HepG2 (cell line): ENCODE data around the gene UBR4. TPM values are rescaled to one million over a fixed set of nuclear protein-coding genes. Genes with fewer than 3 reads are reported as not detected.

ENCODE experiments used
- ATM ChIP-seq: fragments of 450-650 bp; IDR thresholded peaks from 2 replicates; pipeline ENCODE4 v1.7.1; 2017; ENCODE audit warnings: mild to moderate bottlenecking, borderline replicate concordance
- GATA4 ChIP-seq: sonication (generic); IDR thresholded peaks from 2 replicates; pipeline ENCODE4 v1.6.1; 2016; ENCODE audit warnings: antibody characterized with exemption, low read depth, borderline replicate concordance
- KAT8 ChIP-seq: IDR thresholded peaks from 2 replicates; pipeline ENCODE4 v1.6.1; 2016; ENCODE audit warnings: missing genetic modification reagents, missing compliant biosample characterization
- NFKB2 ChIP-seq: sonication (generic); formaldehyde crosslinking; IDR thresholded peaks from 2 replicates; pipeline ENCODE4 v1.4.0; 2020; ENCODE audit warnings: missing genetic modification reagents, borderline replicate concordance
- PHF20 ChIP-seq: sonication (generic); formaldehyde crosslinking; IDR thresholded peaks from 2 replicates; pipeline ENCODE4 v1.5.0; 2020; ENCODE audit warnings: mild to moderate bottlenecking, missing genetic modification reagents
- RNF2 ChIP-seq: fragments of 450-650 bp; conservative IDR thresholded peaks from 2 replicates; pipeline ENCODE4 v1.6.1; 2016; ENCODE audit warnings: low read depth
- SP4 ChIP-seq: sonication (generic); formaldehyde crosslinking; IDR thresholded peaks from 2 replicates; pipeline ENCODE4 v1.8.1; 2023; ENCODE audit warnings: mild to moderate bottlenecking, missing genetic modification reagents
- TBP ChIP-seq: sonication (generic); formaldehyde crosslinking; IDR thresholded peaks from 2 replicates; pipeline ENCODE4 v1.5.0; 2020; ENCODE audit warnings: missing genetic modification reagents
- ZNF563 ChIP-seq: sonication (generic); formaldehyde crosslinking; IDR thresholded peaks from 2 replicates; pipeline ENCODE4 v1.8.0; 2022; ENCODE audit warnings: mild to moderate bottlenecking, moderate library complexity, missing genetic modification reagents
- ZNF672 ChIP-seq: sonication (generic); formaldehyde crosslinking; IDR thresholded peaks from 2 replicates; pipeline ENCODE4 v1.8.1; 2022; ENCODE audit warnings: missing genetic modification reagents
- polyA plus RNA-seq, 8 experiments: library from polyadenylated mRNA; depleted of rRNA in 3 of 8; stranded (reverse) in 7 of 8; unstranded in 1 of 8; fragments of >200 nt; fragmentation: Illumina TruSeq in 4 of 8; extraction: Trizol in 4 of 8; gene quantifications; 2 replicates each; pipeline versions ENCODE4 v1.2.1 to v1.2.3, GENCODE V29; 2011 to 2016; ENCODE audit warnings: low read depth in 4 of 8, missing spikeins in 1 of 8, mixed read lengths in 1 of 8; ENCODE audit not compliant: insufficient read depth in 1 of 8
- total RNA-seq, 5 experiments: library from RNA; depleted of rRNA; stranded (reverse); fragments of >200 nt; fragmentation: Illumina TruSeq; extraction: Trizol; gene quantifications; 2 replicates each; pipeline ENCODE4 v1.2.3, GENCODE V29; 2016; ENCODE audit warnings: low read depth in 1 of 5
- TF ChIP-seq, protein P1 (sequence below): sonication (generic); formaldehyde crosslinking; IDR thresholded peaks from 2 replicates; pipeline ENCODE4 v1.5.1; 2020; ENCODE audit warnings: mild to moderate bottlenecking, missing genetic modification reagents
- TF ChIP-seq, protein P2 (sequence below): sonication (generic); formaldehyde crosslinking; IDR thresholded peaks from 2 replicates; pipeline ENCODE4 v1.4.0; 2020; ENCODE audit warnings: missing genetic modification reagents
- TF ChIP-seq, protein P3 (sequence below): sonication (generic); formaldehyde crosslinking; IDR thresholded peaks from 2 replicates; pipeline ENCODE4 v1.9.0; 2021; ENCODE audit warnings: missing genetic modification reagents, borderline replicate concordance

UBR4 gene
- total and polyA plus RNA-seq, 2 of the 13 experiments (the other 11 are each of a cell fraction or from before 2014, with no cell fraction given): 59.1 to 106 TPM

DNA sequence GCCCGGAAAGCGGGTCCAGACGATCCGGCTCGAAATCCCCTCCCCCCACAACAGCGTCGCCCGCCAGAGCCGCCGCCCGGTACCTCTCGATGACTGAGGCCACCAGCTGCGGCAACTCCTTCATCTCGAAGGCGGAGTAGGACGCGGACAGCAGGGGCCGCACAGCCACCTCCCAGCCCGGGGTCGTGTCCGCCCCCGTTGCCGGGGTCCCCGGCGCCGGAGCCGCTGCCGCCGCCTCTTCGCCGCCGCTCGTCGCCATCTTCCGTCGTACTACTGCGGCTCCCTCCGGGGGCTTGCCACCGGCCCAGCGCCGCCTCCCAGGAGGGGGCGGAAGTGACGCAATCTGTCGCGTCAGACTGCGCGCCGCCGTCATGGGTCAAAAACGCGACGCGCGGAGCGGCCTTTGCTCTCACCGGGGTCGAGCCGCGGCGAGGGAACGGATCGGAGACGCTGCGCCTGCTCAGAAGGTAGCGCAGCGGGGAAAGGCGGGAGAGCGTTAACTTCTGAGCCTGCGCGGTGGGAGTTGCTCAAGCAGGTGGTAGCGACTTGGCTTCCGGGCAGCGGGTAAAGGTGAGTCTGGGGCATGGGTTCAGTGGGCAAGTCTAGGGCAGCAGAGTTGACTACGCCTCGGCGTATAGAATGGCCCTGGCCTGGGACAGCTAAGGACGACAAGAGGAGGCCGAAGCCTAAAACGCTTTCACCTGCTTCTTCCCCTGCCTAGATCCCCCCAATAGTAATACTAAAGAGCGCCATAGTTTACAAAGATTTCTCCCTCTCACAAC, at the start of gene UBR4 (continued):
- TF ChIP-seq, protein P1, sequence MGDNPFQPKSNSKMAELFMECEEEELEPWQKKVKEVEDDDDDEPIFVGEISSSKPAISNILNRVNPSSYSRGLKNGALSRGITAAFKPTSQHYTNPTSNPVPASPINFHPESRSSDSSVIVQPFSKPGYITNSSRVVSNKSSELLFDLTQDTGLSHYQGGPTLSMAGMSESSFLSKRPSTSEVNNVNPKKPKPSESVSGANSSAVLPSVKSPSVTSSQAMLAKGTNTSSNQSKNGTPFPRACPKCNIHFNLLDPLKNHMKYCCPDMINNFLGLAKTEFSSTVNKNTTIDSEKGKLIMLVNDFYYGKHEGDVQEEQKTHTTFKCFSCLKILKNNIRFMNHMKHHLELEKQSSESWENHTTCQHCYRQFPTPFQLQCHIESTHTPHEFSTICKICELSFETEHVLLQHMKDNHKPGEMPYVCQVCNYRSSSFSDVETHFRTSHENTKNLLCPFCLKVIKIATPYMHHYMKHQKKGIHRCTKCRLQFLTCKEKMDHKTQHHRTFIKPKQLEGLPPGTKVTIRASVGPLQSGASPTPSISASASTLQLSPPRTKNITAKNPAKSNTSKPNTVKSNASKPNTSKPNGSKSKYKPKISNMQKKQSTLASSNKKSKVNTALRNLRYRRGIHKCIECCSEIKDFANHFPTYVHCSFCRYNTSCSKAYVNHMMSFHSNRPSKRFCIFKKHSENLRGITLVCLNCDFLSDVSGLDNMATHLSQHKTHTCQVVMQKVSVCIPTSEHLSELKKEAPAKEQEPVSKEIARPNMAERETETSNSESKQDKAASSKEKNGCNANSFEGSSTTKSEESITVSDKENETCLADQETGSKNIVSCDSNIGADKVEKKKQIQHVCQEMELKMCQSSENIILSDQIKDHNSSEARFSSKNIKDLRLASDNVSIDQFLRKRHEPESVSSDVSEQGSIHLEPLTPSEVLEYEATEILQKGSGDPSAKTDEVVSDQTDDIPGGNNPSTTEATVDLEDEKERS (CRISPR knock-in tag): no peak
- no peak for TF ChIP-seq ZNF672 (CRISPR knock-in tag)
- TF ChIP-seq NFKB2 (CRISPR knock-in tag): peak; percentile 94
- peak; percentile 59; the same call in 1 of the 2 replicates for TF ChIP-seq GATA4
- TF ChIP-seq TBP (CRISPR knock-in tag): 0 out of 2 replicates have a peak, but pooled peaks have one; percentile 79
- TF ChIP-seq PHF20 (CRISPR knock-in tag): peak; percentile 93
- TF ChIP-seq ZNF563 (CRISPR knock-in tag): peak; percentile 48
- peak; percentile 96 for TF ChIP-seq RNF2
- TF ChIP-seq ATM: no peak
- TF ChIP-seq, protein P2, sequence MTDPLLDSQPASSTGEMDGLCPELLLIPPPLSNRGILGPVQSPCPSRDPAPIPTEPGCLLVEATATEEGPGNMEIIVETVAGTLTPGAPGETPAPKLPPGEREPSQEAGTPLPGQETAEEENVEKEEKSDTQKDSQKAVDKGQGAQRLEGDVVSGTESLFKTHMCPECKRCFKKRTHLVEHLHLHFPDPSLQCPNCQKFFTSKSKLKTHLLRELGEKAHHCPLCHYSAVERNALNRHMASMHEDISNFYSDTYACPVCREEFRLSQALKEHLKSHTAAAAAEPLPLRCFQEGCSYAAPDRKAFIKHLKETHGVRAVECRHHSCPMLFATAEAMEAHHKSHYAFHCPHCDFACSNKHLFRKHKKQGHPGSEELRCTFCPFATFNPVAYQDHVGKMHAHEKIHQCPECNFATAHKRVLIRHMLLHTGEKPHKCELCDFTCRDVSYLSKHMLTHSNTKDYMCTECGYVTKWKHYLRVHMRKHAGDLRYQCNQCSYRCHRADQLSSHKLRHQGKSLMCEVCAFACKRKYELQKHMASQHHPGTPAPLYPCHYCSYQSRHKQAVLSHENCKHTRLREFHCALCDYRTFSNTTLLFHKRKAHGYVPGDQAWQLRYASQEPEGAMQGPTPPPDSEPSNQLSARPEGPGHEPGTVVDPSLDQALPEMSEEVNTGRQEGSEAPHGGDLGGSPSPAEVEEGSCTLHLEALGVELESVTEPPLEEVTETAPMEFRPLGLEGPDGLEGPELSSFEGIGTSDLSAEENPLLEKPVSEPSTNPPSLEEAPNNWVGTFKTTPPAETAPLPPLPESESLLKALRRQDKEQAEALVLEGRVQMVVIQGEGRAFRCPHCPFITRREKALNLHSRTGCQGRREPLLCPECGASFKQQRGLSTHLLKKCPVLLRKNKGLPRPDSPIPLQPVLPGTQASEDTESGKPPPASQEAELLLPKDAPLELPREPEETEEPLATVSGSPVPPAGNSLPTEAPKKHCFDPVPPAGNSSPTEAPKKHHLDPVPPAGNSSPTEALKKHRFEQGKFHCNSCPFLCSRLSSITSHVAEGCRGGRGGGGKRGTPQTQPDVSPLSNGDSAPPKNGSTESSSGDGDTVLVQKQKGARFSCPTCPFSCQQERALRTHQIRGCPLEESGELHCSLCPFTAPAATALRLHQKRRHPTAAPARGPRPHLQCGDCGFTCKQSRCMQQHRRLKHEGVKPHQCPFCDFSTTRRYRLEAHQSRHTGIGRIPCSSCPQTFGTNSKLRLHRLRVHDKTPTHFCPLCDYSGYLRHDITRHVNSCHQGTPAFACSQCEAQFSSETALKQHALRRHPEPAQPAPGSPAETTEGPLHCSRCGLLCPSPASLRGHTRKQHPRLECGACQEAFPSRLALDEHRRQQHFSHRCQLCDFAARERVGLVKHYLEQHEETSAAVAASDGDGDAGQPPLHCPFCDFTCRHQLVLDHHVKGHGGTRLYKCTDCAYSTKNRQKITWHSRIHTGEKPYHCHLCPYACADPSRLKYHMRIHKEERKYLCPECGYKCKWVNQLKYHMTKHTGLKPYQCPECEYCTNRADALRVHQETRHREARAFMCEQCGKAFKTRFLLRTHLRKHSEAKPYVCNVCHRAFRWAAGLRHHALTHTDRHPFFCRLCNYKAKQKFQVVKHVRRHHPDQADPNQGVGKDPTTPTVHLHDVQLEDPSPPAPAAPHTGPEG (CRISPR knock-in tag): no peak
- peak; percentile 98 for TF ChIP-seq KAT8 (CRISPR knock-in tag)
- TF ChIP-seq SP4 (CRISPR knock-in tag): peak; percentile 84
- TF ChIP-seq, protein P3, sequence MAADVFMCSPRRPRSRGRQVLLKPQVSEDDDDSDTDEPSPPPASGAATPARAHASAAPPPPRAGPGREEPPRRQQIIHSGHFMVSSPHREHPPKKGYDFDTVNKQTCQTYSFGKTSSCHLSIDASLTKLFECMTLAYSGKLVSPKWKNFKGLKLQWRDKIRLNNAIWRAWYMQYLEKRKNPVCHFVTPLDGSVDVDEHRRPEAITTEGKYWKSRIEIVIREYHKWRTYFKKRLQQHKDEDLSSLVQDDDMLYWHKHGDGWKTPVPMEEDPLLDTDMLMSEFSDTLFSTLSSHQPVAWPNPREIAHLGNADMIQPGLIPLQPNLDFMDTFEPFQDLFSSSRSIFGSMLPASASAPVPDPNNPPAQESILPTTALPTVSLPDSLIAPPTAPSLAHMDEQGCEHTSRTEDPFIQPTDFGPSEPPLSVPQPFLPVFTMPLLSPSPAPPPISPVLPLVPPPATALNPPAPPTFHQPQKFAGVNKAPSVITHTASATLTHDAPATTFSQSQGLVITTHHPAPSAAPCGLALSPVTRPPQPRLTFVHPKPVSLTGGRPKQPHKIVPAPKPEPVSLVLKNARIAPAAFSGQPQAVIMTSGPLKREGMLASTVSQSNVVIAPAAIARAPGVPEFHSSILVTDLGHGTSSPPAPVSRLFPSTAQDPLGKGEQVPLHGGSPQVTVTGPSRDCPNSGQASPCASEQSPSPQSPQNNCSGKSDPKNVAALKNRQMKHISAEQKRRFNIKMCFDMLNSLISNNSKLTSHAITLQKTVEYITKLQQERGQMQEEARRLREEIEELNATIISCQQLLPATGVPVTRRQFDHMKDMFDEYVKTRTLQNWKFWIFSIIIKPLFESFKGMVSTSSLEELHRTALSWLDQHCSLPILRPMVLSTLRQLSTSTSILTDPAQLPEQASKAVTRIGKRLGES (CRISPR knock-in tag): 0 out of 2 replicates have a peak, but pooled peaks have one; percentile 38
